GM21576 (cell line): ENCODE data around the gene LYRM9.
"Not testable (repeated sequence)": the region's sequence is repeated elsewhere in the genome, so short reads cannot be mapped to it uniquely, and the experiment has no call there.

ENCODE experiments used
- ATAC-seq: cut with Tn5 transposase; IDR thresholded peaks from one replicate; pipeline ENCODE4 v1.9.1; 2021; ENCODE audit warnings: mild to moderate bottlenecking, moderate library complexity; ENCODE audit not compliant: unreplicated experiment

The LYRM9 gene

GRCh38 chr17:27845264-27846041, 47.7 kb downstream of the LYRM9 start:
- no peak for ATAC-seq

- ATAC-seq = no peak
Observed at GRCh38 chr17:27840688-27841087, 52.5 kb downstream of the LYRM9 start.

- ATAC-seq = not testable (repeated sequence)
Observed at GRCh38 chr17:27840406-27840678, 52.8 kb downstream of the LYRM9 start.

GRCh38 chr17:27839571-27840405, 53.4 kb downstream of the LYRM9 start:
- not testable (repeated sequence) for ATAC-seq

- ATAC-seq = not testable (repeated sequence)
Observed at GRCh38 chr17:27838607-27839006, 54.6 kb downstream of the LYRM9 start.

GRCh38 chr17:27837769-27838168, 55.4 kb downstream of the LYRM9 start:
- ATAC-seq = not testable (repeated sequence)

- ATAC-seq = no peak
Observed at GRCh38 chr17:27836651-27837050, 56.5 kb downstream of the LYRM9 start.

GRCh38 chr17:27834571-27834970, 58.6 kb downstream of the LYRM9 start:
- no peak for ATAC-seq

GRCh38 chr17:27832831-27833230, 60.3 kb downstream of the LYRM9 start:
- ATAC-seq = no peak

- not testable (repeated sequence) for ATAC-seq
Observed at GRCh38 chr17:27829888-27830287, 63.3 kb downstream of the LYRM9 start.

- not testable (repeated sequence) for ATAC-seq
Observed at GRCh38 chr17:27829143-27829711, 63.9 kb downstream of the LYRM9 start.
